NCI-H1417 treated with DMSO at 0.1 percent for 48 hours (cell line): ENCODE data around the gene ADPRM.
"Not testable (repeated sequence)": the region's sequence is repeated elsewhere in the genome, so short reads cannot be mapped to it uniquely, and the experiment has no call there.

Experiments
- DNase-seq: peaks from one replicate; lab custom pipeline; 2025; lab: John Stamatoyannopoulos, UW

The ADPRM gene, protein sequence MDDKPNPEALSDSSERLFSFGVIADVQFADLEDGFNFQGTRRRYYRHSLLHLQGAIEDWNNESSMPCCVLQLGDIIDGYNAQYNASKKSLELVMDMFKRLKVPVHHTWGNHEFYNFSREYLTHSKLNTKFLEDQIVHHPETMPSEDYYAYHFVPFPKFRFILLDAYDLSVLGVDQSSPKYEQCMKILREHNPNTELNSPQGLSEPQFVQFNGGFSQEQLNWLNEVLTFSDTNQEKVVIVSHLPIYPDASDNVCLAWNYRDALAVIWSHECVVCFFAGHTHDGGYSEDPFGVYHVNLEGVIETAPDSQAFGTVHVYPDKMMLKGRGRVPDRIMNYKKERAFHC

DNA sequence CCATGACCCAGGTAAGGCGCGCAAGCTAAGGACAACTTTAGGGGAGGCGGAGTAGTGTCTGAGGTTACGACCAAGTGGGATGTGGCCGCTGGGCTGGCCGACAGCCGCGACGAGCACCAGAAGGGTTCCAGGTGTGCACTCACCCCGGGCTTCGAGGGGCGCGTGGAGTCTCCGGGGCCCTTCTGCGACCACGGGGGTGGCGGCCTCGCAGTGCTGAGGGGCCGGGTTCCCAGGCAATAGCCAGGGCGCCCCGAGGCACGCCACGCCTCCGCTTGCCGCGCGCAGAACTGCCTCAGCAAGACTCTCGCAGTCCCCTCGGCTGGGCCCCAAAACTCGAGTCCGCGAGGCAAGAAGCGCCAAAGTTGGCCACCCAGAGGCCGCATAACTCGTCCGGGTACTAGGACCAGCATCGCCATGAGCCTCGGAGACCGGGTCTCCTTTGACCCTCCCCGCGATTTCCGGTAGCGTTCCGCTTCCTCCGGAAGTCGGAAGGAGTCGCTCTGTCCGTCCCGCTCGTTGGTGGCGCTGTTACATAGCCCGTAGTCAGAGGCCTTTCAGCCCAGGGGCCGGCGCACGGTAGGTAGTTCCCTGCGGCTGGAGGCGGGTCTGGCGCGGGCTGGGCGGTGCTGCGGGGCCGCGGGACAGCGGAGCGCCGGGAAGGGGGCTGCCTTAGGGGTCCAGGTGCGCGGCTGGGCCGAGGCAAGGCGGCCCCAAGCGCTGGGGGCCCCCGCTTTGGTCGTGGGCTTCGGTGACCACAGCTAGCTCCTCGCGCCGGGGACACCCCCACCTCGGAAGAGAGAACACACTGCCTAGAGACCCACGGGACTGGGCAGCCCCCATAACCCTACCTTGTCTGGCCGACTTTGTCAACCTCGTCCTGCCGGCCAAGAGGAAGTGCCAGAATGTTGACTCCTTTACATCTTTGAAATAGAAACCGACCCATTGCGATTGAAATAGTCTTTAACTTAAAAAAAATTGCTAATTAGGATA, at the start of gene ADPRM, which contains the start of gene SCO1:
TSS of gene ADPRM (plus strand) at position 503 of the 990 bp plus-strand sequence. CDS start 7,333 bp downstream, outside the sequence.
TSS of gene SCO1 (minus strand) at position 442 of the 990 bp plus-strand sequence. CDS start at position 416, 26 bp downstream.
- peak; percentile 15 for DNase-seq

DNA sequence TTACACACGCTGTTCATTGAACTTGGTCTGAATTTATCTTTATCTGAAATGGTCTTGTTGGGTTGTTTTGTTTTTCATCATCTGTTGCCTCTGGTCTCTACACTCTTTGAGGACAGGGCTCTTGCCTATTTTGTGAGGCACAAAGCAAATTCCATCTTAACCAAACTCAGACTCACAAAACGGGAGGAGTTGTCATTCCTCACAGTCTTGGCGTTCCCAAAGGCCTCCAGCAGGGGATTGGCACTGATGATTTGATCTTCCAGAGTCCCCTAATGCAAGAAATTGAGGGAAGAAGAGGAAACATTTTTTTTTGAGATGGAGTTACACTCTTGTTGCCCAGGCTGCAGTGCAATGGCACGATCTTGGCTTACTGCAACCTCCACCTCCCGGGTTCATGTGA, 49.0 kb upstream of the ADPRM start:
- no peak for DNase-seq

DNA sequence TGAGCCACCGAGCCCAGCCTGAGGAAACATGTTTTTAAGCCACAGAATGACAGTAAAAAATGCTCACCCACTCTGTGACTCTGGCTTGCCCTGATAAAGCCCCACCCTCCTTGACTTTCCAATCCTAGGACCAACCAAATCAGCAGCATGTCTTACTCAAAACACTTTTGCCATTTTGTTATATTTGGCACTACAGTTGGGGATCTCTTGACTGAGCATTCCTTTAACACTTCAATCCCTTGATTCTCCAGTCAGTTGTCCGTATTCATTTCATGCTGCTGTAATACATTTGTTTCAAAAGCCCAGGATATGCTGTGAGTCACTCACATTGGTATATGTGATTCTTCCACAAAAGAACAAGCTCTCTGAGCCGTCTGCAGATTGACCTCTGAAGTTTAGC, 48.4 kb upstream of the ADPRM start:
- DNase-seq, result no peak

DNA sequence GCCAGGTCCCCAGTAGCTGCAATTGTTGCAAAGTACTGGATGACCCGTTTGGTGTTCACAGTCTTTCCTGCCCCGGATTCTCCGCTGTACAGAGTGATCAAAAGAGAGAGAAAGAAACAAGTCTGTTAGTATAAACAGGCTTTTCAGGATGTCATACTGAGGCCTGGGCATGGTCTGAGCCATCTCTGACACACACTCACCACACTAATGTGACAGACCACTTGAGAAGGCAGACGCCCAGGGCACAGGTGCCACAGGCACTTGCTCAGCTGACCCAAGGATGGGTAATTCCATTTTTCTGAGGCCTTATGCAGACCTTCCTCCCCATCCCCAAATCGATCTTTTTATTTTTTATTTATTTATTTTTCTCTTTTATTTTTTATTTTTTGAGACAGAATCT, 47.8 kb upstream of the ADPRM start:
- DNase-seq, result no peak

DNA sequence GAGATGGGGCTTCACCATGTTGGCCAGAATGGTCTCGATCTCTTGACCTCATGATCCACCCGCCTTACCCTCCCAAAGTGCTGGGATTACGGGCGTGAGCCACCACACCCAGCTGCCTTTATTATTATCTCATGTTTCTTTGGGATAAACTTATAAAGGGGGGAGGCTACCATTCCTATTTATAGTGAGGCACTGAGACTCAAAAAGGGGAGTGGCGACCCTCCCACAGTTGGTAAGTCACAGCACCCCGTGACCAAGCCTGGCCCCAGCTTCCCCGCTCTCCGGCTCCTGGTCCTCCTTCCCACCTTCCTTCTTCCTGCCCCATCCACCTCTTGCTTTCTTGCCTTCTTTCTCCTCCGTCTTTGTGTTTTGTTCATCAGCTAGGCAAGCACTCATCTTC, 45.5 kb upstream of the ADPRM start:
- DNase-seq, result no peak

DNA sequence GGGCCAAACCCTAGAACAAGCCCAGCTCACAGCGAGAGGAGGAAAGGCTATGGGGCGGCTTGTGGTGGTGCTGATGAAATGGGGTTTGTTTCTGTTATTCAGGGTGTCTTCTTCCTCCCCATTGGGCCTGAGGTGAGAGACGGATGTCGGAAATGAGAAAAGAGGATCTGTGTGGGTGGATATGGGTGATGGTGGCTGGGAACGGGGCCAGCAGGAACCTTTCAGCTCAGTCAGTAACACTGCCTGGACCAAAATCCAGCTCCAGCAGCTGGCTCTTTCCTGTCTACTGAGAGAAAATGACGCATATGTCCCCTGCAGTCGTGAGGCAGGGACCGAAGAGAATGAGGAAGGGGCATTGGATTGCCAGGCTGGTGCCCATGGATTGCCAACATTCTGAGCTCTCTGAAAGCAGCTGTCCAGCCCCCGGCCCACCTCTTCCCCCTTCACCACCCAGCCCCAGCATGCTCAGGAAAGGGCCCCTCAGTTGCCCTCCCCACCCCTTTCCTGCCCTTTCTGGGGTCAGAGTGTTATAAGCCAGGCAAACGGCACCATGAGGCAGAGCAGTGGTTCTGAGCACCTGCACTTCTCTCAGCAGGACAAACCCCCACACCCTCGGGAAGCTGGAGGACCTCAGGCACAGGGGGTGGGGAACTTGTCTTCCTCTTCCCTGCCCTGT, 44.3 kb upstream of the ADPRM start:
- no peak for DNase-seq

DNA sequence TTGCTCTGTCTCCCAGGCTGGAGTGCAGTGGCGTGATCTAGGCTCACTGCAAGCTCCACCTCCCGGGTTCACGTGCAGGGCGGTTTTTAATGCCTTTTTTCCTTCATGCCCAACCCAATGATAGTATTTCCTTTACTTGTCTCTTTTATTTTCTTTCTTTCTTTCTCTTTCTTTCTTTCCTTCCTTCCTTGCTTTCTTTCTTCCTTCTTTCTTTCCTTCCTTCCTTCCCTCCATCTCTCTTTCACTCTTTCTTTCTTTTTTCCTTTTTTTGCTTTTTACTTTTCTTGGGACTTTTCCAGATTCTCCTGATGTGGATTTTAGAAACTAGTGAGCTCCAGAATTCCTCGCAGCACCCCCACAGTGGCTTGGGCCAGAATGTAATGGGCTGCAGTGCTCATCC, 43.4 kb upstream of the ADPRM start:
- no peak for DNase-seq

DNA sequence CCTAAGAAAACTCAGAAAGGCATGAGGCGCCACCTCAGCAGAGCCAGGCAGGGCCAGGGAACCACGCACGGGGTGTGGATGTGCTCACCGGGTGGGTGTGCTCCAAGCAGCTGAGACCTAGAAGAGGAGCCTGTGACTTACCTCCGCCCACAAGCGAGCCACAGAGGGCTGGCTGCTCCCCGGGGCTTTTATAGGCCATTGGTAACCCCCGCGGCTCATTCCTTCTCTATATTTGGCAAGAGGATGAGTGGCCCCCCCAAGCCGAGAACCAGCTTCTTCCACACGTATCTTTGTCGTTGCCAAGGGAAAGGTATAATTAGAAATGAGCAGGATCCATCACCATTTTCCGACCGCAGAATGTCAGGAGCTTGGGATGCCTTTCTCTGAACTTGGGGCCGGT, 40.2 kb upstream of the ADPRM start, which contains the start of gene MYH3:
TSS of gene MYH3 (minus strand) at position 162 of the 400 bp plus-strand sequence. CDS start 2,245 bp downstream, outside the sequence.
- DNase-seq, result no peak

DNA sequence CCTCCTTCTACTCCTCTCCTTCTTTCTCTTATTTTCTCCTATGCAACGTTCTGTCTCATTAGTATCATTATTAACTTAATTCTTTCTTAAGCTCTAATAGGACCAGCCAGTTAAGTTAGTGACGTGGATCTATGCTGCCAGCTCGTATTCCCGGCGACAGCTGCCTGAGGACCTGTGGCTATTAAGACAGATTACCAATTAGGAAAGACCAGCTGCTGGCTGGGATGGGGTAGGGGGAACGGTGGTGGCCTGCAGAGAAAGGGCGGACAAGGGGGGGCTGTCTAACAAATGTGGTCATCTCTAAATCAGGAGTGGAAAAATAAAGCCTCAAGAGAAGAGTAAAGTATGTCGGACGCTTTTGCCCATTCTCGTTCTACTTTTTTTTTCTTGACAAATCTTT, 39.5 kb upstream of the ADPRM start:
- DNase-seq, result no peak

DNA sequence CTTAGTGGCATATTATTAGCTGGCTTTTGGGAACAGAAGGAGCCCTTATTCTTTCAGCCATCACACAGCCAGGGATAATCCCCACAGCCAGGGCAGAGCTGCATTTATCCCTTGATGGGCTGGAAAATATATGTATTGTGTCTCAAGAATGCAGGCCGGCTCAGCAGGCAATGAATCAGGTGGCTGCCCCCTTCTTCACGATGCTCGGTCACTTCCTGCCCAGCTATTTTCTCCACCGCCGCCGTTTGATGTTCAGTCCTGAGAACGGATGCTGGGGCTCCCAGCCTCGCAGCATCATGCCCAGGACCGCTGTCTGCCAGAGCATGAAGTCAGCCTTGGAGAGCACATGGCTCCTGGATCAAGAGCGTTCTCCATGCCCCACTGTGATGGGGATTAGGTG, 36.0 kb upstream of the ADPRM start:
- no peak for DNase-seq

DNA sequence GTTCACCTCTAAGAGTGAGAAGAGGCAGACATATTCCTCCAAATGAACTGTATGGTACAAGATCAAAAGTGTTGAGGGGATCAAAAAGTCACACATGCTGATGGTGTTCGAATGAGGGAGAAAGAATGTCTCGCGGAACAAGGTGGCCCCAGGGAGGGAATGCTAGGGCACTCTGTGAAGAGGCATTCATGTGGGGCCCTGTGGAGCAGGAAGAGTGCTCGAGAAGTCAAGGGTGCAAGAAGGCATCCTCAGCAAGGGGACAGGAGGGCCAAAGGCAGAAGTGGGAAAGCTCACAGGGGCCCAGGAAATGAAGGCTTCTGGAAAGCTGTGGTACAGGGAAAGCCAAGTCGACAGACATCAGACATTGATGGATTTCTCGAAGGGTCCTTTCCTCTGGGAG, 34.2 kb upstream of the ADPRM start:
- no peak for DNase-seq

DNA sequence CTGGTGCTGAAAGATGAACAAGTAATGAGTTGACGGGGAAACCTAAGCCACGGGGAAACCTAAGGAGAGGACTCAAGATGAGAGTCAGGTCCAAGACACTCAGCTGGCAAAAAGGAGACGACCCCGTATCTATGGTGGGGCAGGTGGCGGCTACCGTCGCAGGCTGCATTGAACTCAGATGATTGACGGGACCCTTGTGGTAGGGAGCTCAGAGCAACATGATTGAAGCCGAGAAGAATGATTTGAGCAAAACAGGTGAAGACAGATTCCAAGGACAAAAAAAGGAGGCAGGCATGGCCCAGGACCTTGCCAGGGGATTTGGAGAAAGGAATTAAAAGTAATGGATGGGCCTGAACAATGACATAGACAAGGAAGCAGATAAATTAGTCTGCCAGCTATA, 32.8 kb upstream of the ADPRM start:
- no peak for DNase-seq

DNA sequence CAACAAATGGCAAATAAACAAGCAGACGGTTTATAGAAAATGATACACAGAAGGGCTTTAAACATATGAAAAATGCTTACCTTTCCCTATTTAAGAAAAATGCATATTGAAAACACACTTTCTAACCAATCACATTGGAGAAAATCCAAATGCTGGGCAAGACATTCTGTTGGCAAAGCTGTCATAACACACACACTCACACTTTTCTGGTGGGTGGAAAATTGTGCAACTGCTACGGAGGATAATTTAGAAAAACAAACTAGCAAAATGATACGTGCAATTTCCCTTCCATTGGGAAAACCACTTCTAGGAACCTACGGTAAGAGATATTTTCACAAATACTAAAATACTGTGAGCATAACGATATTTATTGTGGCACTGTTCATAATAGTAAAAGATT, 30.5 kb upstream of the ADPRM start:
- DNase-seq, result no peak

DNA sequence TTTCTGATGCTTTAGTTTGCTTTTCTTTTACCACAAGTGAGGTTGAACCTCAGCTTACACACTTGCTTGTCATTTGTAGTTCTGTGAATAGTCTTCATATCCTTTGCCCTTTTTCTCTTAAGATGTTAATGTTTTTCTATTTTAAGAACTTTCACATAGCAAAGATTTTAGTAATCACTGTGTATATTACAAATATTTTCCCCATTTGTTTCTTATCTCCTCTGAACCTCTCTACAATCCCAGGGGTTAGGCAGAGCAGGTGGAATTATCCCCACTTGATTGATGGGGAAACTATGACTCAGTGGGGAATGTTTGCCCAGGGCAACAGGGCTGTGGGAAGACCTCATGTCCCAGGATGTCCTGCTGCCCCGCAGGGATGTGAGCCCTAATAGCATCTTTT, 28.6 kb upstream of the ADPRM start:
- no peak for DNase-seq

DNA sequence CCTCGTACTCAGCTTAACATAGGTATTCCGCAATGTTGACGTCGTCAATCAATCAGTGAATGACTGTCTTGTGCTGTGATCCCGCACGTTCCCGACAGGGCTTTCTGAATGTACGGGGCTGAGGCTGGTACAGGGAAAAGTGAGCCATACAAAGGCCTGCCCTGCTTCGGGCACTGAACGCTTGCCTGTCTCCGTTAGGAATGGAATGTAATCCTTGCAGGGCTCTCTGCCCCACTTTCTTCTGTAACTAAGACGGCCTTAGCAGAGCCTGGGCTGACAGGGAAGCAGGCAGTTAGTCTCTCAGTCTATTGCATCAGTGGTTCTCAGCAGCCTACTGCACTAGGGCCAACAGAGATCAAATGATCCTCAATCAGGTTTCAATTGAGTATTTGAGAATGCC, 24.1 kb upstream of the ADPRM start:
- no peak for DNase-seq

DNA sequence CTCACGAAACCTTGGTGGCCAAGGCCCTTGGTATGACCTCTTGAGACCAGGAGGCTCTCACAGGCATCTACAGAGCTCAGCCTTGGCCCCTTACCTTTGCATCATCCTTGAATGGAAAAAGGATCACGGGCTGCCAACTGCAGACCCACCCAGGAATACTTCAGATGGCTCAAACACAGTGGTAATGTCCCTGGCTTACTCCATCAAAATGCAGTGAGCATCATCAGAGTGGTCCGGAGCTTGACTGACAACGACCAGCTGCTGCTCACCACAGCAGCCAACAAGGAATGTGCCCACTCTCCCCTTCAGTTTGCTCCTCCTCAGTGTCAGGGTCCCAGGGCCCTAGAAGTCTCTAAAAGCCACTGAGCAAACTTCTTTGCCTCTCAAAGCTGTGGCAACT, 22.7 kb upstream of the ADPRM start:
- DNase-seq, result no peak

DNA sequence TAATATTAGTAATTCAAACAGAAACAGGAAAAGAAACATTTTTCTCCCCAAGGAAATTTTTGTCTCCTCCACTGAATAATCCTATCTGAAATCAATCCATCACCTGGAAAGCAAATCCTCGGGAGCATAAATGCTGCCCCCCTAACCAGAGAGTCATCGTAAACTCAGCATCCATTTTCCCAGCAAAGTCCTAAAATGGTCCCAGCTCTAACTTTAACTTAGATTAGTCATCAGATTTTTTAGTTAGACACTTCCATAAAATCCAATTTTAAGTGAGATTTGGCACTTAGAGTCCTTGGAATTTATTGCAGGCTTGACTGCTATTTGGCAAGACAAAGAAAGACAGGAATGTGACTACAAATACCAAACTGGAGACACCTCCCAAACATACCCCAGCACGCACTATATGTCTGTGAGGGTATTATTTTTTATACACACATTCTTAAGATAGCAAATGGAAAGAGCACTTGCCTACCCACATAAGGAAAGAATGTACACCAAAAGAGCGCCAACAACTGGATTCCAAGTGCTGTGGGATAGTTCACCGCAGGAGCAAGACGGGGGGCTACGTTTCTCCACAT, 15.4 kb upstream of the ADPRM start:
- DNase-seq, result no peak

DNA sequence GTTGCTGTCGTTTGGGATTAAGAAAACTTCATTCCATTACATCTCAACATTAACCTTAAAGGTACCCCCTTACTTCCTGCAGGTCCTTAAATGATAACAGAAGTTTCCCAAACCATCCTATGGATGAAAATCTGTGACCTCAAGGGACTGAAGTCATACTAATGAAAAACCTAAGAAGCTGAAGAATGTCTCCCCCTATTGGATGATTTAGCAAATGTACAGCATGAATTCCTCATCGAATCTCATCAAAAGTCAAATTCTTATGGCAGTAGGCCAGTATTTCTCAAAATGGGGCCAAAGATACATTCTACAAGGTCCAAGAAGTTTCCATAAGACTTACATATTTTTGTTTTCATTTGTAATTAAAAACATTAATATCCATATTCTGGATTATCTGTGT, 13.5 kb upstream of the ADPRM start:
- DNase-seq, result no peak

DNA sequence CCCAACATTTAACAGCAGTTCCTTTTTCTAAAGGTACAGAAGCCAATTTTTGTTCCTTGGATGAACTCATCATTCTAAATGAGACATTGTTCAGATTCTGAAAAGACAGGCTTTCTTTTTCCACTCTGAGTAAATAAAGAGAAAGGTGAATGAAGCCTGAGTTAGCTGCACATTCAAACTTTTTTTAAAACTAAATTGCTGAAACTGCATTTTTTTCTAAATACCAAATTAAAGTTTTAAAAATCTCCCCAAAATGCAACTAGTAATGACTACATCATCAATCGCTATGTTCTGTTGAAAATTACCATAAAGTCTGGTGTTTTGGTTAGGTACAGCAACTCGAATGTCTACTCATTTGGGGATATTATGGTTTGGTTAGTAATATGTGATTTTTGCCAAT, 9.9 kb upstream of the ADPRM start:
- DNase-seq, result no peak

DNA sequence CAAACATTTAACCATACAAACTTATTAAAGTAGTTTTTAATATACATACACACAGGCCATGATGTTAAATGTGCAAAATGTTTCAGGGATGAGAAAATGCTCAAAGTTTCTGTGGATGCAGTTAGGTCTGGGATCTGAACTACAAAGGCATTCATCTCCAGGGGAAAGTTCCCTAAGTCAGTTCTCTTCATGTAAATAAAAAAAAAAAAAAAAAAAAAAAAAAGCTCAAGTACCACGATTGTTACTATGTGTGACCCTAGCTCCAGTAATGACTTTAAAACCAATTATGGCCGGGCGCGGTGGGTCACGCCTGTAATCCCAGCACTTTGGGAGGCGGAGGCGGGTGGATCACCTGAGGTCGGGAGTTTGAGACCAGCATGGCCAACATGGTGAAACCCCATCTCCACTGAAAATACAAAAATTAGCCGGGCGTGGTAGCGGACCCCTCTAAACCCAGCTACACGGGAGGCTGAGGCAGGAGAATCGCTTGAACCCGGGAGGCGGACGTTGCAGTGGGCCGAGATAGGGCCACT, 1.5 kb upstream of the ADPRM start:
- DNase-seq, result not testable (repeated sequence)

DNA sequence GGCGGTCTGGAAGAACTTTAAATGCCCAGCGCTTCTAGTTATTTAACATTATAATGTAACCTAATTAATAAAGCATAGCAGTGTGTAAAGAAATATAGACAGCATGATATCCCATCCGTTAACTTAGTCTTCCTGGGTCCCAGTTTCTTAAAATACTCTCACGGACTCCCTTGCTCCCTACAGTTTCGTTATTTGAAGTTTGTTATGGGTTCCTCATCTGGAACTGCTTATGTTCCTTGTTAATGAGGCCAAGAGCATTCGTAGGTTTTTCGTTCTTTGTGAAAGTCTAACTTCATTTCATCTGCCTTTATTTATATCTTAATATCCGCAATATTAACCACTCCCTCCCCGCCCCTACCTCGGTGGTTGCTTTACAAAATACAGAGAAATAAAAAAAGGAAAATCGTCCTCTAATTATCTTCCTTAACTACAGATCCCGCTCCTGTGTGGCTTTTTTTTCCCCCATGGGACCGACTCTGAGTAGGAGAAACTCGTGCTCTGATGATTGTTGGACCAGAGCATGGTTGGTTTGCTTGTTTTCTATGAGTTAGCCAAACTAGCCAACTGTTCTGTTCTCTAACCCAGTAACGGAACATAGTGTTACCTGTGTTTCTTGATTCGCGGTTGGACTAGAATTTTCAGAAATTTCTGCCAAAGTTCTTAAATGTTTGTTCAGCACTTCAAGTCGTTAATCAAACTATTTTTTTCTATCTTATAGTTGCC, 863 bp downstream of the ADPRM start:
- no peak for DNase-seq
